Nephron progenitor cell (in vitro differentiated cells): Measurements from ENCODE around the gene MSANTD2.
"Not testable (repeated sequence)": the region's sequence is repeated elsewhere in the genome, so short reads cannot be mapped to it uniquely, and the experiment has no call there.

ENCODE experiments used
- DNase-seq: peaks from one replicate; pipeline ENCODE4 v3.0.0; 2021
- H3K27ac Mint-ChIP-seq: 2 replicates; pipeline ENCODE4 v1.8.0; 2021; ENCODE audit warnings: mild to moderate bottlenecking, moderate library complexity, mixed read lengths
- H3K27me3 Mint-ChIP-seq: 2 replicates; pipeline ENCODE4 v1.8.0; 2021; ENCODE audit warnings: mild to moderate bottlenecking, low read depth, mixed read lengths; ENCODE audit not compliant: poor library complexity
- H3K36me3 Mint-ChIP-seq: 2 replicates; pipeline ENCODE4 v1.8.0; 2021; ENCODE audit warnings: low read depth, mixed read lengths
- H3K4me1 Mint-ChIP-seq: 2 replicates; pipeline ENCODE4 v1.8.0; 2021; ENCODE audit warnings: mixed read lengths
- H3K4me3 Mint-ChIP-seq: 2 replicates; pipeline ENCODE4 v1.8.0; 2021; ENCODE audit warnings: mild to moderate bottlenecking, moderate library complexity, mixed read lengths
- H3K9me3 Mint-ChIP-seq: 2 replicates; pipeline ENCODE4 v1.8.0; 2021; ENCODE audit warnings: mild to moderate bottlenecking, moderate library complexity, mixed read lengths
- CTCF ChIP-seq: fragments of 200-600 bp; sonication (generic); IDR thresholded peaks from 2 replicates; pipeline ENCODE4 v1.5.0; 2021; ENCODE audit warnings: antibody characterized with exemption

Gene MSANTD2

GRCh38 chr11:124779568-124779967 is 20.6 kb downstream of the MSANTD2 start:
- Mint-ChIP-seq H3K4me3 (no peak overlapping the region), H3K36me3 (peaks cover 59% of the 10 kb centered on the region), H3K27me3 (no peaks in the 10 kb centered on the region), H3K9me3 (no peaks in the 10 kb centered on the region), H3K27ac (no peak overlapping the region), H3K4me1 (no peaks in the 10 kb centered on the region)
- no peak for TF ChIP-seq CTCF
- DNase-seq, result no peak

GRCh38 chr11:124778281-124778680 is 21.9 kb downstream of the MSANTD2 start:
- DNase-seq, result no peak
- H3K4me3 Mint-ChIP-seq, result no peak overlapping the region
- peaks cover 54% of the 10 kb centered on the region for H3K36me3 Mint-ChIP-seq
- H3K27ac Mint-ChIP-seq, result no peak overlapping the region
- no peaks in the 10 kb centered on the region for H3K27me3 Mint-ChIP-seq
- TF ChIP-seq CTCF, result no peak
- no peaks in the 10 kb centered on the region for H3K9me3 Mint-ChIP-seq
- H3K4me1 Mint-ChIP-seq, result no peaks in the 10 kb centered on the region

GRCh38 chr11:124776865-124777645 is 23.2 kb downstream of the MSANTD2 start:
- no peak for TF ChIP-seq CTCF
- H3K27me3 Mint-ChIP-seq, result no peaks in the 10 kb centered on the region
- no peak overlapping the region for H3K27ac Mint-ChIP-seq
- no peaks in the 10 kb centered on the region for H3K4me1 Mint-ChIP-seq
- H3K4me3 Mint-ChIP-seq, result no peak overlapping the region
- DNase-seq, result no peak
- no peaks in the 10 kb centered on the region for H3K9me3 Mint-ChIP-seq
- H3K36me3 Mint-ChIP-seq, result peaks cover 64% of the 10 kb centered on the region

GRCh38 chr11:124770959-124771358 is 29.2 kb downstream of the MSANTD2 start:
- H3K27ac Mint-ChIP-seq, H3K27me3 Mint-ChIP-seq, DNase-seq, H3K4me1 Mint-ChIP-seq, H3K4me3 Mint-ChIP-seq, H3K9me3 Mint-ChIP-seq: not testable (repeated sequence)
- peaks cover 65% of the 10 kb centered on the region for H3K36me3 Mint-ChIP-seq

DNA sequence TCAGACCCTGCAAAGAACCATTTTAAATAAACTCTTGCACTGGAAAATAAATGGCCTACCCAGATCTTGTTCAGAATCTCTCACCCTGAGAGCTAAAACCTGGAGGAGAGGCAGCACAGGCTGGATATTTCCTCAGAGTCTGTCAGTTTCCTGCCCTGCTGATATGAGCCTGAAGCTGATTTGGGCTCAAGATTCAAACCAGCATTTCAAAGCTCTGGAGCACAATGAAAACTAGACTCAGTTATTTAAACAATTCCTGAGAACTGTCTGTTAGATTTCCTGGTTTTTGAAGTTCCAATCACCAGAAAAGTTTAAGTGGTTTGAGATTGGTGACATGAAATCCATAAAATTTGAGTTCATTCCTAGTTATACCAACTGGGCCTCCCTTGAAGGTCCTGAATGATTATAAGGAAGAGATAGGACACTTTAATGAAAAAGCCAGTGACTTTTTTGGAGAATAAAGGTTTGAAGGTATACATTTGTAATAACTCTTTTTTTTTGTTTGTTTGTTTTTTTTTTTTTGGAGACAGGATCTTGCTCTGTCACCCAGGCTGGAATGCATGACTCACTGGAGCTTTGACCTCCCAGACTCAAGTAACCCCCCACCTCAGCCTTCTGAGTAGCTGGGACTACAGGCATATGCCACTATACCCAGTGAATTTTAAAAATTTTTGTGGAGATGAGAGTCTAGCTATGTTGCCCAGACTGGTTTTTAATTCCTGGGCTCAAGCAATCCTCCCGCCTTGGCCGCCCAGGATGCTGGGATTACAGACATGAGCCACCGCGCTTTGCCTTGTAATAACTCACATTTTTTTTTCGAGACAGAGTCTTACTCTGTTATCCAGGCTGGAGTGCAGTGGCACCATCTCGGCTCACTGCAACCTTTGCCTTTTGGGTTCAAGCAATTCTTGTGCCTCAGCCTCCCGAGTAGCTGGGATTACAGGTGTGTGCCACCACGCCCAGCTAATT is 30.1 kb downstream of the MSANTD2 start:
- H3K27ac Mint-ChIP-seq, result no peak overlapping the region
- no peak for DNase-seq
- no peaks in the 10 kb centered on the region for H3K4me1 Mint-ChIP-seq
- H3K36me3 Mint-ChIP-seq, result peaks cover 66% of the 10 kb centered on the region
- no peaks in the 10 kb centered on the region for H3K27me3 Mint-ChIP-seq
- H3K4me3 Mint-ChIP-seq, result no peak overlapping the region
- H3K9me3 Mint-ChIP-seq, result no peaks in the 10 kb centered on the region
- no peak for TF ChIP-seq CTCF

DNA sequence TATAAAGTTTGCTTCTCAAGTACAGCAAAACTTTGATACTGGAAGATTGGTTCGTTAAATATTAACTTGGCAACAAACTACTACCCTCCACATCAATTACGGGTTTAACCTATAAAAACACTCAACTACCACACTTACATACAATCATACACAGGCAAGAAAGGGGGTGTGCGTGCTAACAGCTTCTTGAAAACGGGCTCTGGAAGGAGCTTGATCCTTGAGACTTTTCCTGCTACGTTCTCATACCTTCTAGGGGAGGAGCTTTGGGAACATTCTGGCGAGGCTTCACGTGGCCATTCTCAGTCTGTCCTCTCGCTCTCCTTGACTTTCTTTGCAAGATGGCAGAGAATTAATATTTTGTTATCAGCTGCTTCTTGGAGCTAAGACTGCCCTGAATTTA is 31.3 kb downstream of the MSANTD2 start:
- no peak for TF ChIP-seq CTCF
- no peak overlapping the region for H3K27ac Mint-ChIP-seq

More for the DNA sequence above, 31.3 kb downstream of the MSANTD2 start:
- Mint-ChIP-seq H3K36me3 (peaks cover 62% of the 10 kb centered on the region), H3K9me3 (no peaks in the 10 kb centered on the region), H3K27me3 (no peaks in the 10 kb centered on the region), H3K4me3 (no peak overlapping the region), H3K4me1 (peaks cover 9% of the 10 kb centered on the region)
- no peak for DNase-seq
